Endothelial cell of umbilical vein (primary cell): ENCODE data around the gene DLGAP1. TPM values are rescaled to one million over a fixed set of nuclear protein-coding genes. Genes with fewer than 3 reads are reported as not detected.

Source experiments
- BruUV-seq: library from RNA; stranded (reverse); fragments of 400-500 nt; replicated peaks from 2 replicates; lab custom pipeline; 2021; lab: Mats Ljungman, UMichigan
- CTCF ChIA-PET: fragments of 300-600, 350-600 bp; sonication (Branson Sonifier 250); formaldehyde crosslinking; loops from one replicate; lab custom pipeline; 2021; ENCODE audit warnings: antibody characterized with exemption, inconsistent platforms; lab: Charles Lee
- POLR2A ChIA-PET: fragments of 300-600, 350-600 bp; sonication (Branson Sonifier 250); formaldehyde crosslinking; loops from one replicate; lab custom pipeline; 2021; ENCODE audit warnings: antibody characterized with exemption, inconsistent platforms; lab: Charles Lee
- DNase-seq: peaks from one replicate; pipeline ENCODE4 v3.0.0-alpha.2; 2011; ENCODE audit warnings: low read depth, low spot score
- FAIRE-seq: peaks from 2 replicates; lab custom pipeline; 2011; peaks lifted over from hg19 to GRCh38; lab: Jason Lieb, UNC
- H2AFZ ChIP-seq: 2 replicates; pipeline ENCODE4 v1.6.0; 2012; ENCODE audit warnings: low read depth, low read length, control low read depth, inconsistent platforms
- H3K27ac ChIP-seq: 2 replicates; pipeline ENCODE4 v1.5.1; 2011; ENCODE audit warnings: low read depth, mild to moderate bottlenecking, control low read depth, low read length, moderate library complexity; ENCODE audit not compliant: insufficient read depth
- H3K27me3 ChIP-seq, 2 experiments: 2 replicates each; pipeline versions ENCODE4 v1.6.0 to v1.6.1; 2011; ENCODE audit warnings: low read length in 2 of 2, mixed read lengths in 1 of 2; ENCODE audit not compliant: control insufficient read depth in 2 of 2, insufficient read depth in 2 of 2
- H3K36me3 ChIP-seq, 2 experiments: 2 replicates in 1 of 2; 3 replicates in 1 of 2; pipeline ENCODE4 v1.5.1; 2011; ENCODE audit warnings: low read length in 2 of 2, mild to moderate bottlenecking in 1 of 2, moderate library complexity in 1 of 2; ENCODE audit not compliant: control insufficient read depth in 2 of 2, insufficient read depth in 2 of 2; ENCODE audit errors: extremely low read depth in 1 of 2
- H3K4me1 ChIP-seq: 3 replicates; pipeline ENCODE4 v1.5.1; 2011; ENCODE audit warnings: mild to moderate bottlenecking, low read length; ENCODE audit not compliant: control insufficient read depth, insufficient read depth; ENCODE audit errors: extremely low read depth
- H3K4me2 ChIP-seq: 2 replicates; pipeline ENCODE4 v1.6.1; 2011; ENCODE audit warnings: low read length, control low read depth, mixed read lengths; ENCODE audit not compliant: insufficient read depth
- H3K4me3 ChIP-seq, 3 experiments: fragments of 200-600 bp in 1 of 3; sonication (generic), shearing (Covaris generic) in 1 of 3; replicated peaks in 1 of 3; 2 replicates each; pipeline ENCODE4 v1.5.1; 2011 to 2016; ENCODE audit warnings: control low read depth in 3 of 3, low read length in 3 of 3, mild to moderate bottlenecking in 2 of 3, inconsistent platforms in 1 of 3, low read depth in 1 of 3, moderate library complexity in 1 of 3; ENCODE audit not compliant: insufficient read depth in 1 of 3
- H3K79me2 ChIP-seq: 2 replicates; pipeline ENCODE4 v1.6.0; 2012; ENCODE audit warnings: low read length, inconsistent platforms; ENCODE audit not compliant: control insufficient read depth, insufficient read depth
- H3K9ac ChIP-seq: replicated peaks from 2 replicates; pipeline ENCODE3; 2011; ENCODE audit warnings: low read length, control low read depth; ENCODE audit not compliant: insufficient read depth; ENCODE audit errors: extremely low read depth
- H3K9me1 ChIP-seq: replicated peaks from 3 replicates; pipeline ENCODE4 v1.6.0; 2011; ENCODE audit warnings: mild to moderate bottlenecking, low read length; ENCODE audit not compliant: control insufficient read depth, insufficient read depth; ENCODE audit errors: extremely low read depth
- H3K9me3 ChIP-seq: replicated peaks from 2 replicates; pipeline ENCODE4 v1.5.1; 2012; ENCODE audit warnings: low read length, inconsistent platforms; ENCODE audit not compliant: control insufficient read depth, insufficient read depth
- H4K20me1 ChIP-seq: replicated peaks from 2 replicates; pipeline ENCODE3; 2011; ENCODE audit warnings: mild to moderate bottlenecking, low read length; ENCODE audit not compliant: control insufficient read depth, insufficient read depth; ENCODE audit errors: extremely low read depth
- EZH2 ChIP-seq: IDR thresholded peaks from 2 replicates; pipeline ENCODE4 v1.6.1; 2012; ENCODE audit warnings: borderline replicate concordance, low read depth, mild to moderate bottlenecking, moderate library complexity, low read length, inconsistent platforms; ENCODE audit not compliant: severe bottlenecking
- FOS ChIP-seq: IDR thresholded peaks from 2 replicates; pipeline ENCODE4 v1.6.1; 2011; ENCODE audit warnings: mild to moderate bottlenecking, low read length, moderate library complexity, borderline replicate concordance; ENCODE audit not compliant: insufficient read depth
- GATA2 ChIP-seq: IDR thresholded peaks from 2 replicates; pipeline ENCODE4 v1.7.0; 2011; ENCODE audit warnings: low read depth, mild to moderate bottlenecking, moderate library complexity, mixed read lengths, low read length; ENCODE audit not compliant: insufficient read length, insufficient read depth
- JUN ChIP-seq: IDR thresholded peaks from 2 replicates; pipeline ENCODE4 v1.6.1; 2011; ENCODE audit warnings: borderline replicate concordance, low read depth; ENCODE audit not compliant: insufficient read length, insufficient read depth
- MAX ChIP-seq: IDR thresholded peaks from 2 replicates; pipeline ENCODE4 v1.6.1; 2011; ENCODE audit not compliant: insufficient read depth, insufficient read length
- MYC ChIP-seq: IDR thresholded peaks from one replicate; pipeline ENCODE4 v1.6.1; 2011; ENCODE audit warnings: mild to moderate bottlenecking, low read depth, low read length
- POLR2A ChIP-seq: IDR thresholded peaks from 2 replicates; pipeline ENCODE4 v1.6.1; 2012; ENCODE audit warnings: low read depth, mild to moderate bottlenecking, control low read depth, low read length
- POLR2AphosphoS5 ChIP-seq: IDR thresholded peaks from 2 replicates; pipeline ENCODE4 v1.6.1; 2012; ENCODE audit warnings: low read depth, mild to moderate bottlenecking, control low read depth, low read length, moderate library complexity; ENCODE audit not compliant: insufficient read depth
- dilution Hi-C: fragments of 300-500 bp; cut with MboI; formaldehyde crosslinking; loops from one replicate; pipeline ENCODE4 v1.15.0; 2019; ENCODE audit warnings: low sequenced_read_pairs; ENCODE audit not compliant: extremely low pct_ligation_motif_present
- intact Hi-C: fragments of 100-400 bp; cut with micrococcal nuclease; formaldehyde crosslinking; loops from one replicate; pipeline ENCODE4 v1.10.0; 2022
- polyA plus RNA-seq, 4 experiments: library from polyadenylated mRNA; depleted of rRNA in 3 of 4; stranded (reverse) in 3 of 4; unstranded in 1 of 4; fragments of >200 nt; gene quantifications; 2 replicates each; pipeline versions ENCODE4 v1.2.1 to v1.2.3, GENCODE V29; 2011 to 2012; ENCODE audit warnings: missing spikeins in 1 of 4
- total RNA-seq: library from RNA; stranded (reverse); gene quantifications from 2 replicates; pipeline ENCODE4 v1.2.3, GENCODE V29; 2021
- TF ChIP-seq, protein P1 (sequence below), 2 donors: IDR thresholded peaks; 1 replicate in 1 of 2; 2 replicates in 1 of 2; pipeline ENCODE4 v1.5.1; 2011; ENCODE audit warnings: low read length in 2 of 2, mild to moderate bottlenecking in 2 of 2, moderate library complexity in 2 of 2, control low read depth in 1 of 2, inconsistent platforms in 1 of 2, low read depth in 1 of 2; ENCODE audit not compliant: insufficient read depth in 1 of 2; ENCODE audit errors: extremely low read depth in 1 of 2

The DLGAP1 gene
- total and polyA plus RNA-seq, 2 donors (not counting 3 experiments of a cell fraction or from before 2014, with no cell fraction given) = 0.04 TPM; not detected in 1

DNA sequence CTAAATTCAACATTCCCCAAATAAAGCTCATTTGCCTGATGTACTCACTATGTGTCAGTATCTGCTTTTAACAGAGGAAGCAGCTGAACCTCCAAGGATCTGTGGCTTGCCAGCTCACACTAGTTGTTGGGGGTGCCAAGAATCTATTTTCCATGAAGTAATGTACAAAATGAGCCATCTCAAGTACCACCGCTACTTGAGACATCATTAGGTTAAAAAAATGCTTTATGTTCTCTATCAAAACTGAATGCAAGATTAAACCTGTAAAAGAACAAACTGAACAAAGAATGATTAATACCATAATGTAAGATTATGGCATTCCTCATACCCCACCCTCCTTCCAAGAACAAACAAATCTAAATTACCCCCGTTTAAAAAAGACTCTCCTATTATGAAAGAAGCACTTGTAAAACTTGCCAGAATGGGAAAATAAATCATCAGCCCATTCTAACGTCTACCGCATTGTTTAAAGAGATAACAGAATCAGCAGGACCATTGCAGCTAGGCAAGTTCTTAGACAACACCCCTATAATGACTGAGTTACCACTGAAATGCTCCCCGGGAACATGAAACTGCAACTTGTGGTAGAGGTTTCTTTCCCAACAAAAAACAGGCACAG, 471.6 kb downstream of the DLGAP1 start:
- Histone ChIP-seq H3K9ac (no peak overlapping the region), H2AFZ (no peak overlapping the region), H3K4me1 (no peaks in the 10 kb centered on the region), H3K36me3 (no peaks in the 10 kb centered on the region), H3K79me2 (no peaks in the 10 kb centered on the region), H3K4me2 (no peak overlapping the region), H3K27me3 (no peaks in the 10 kb centered on the region), H3K27ac (no peak overlapping the region), H3K9me3 (no peaks in the 10 kb centered on the region), H3K9me1 (no peaks in the 10 kb centered on the region), H4K20me1 (no peaks in the 10 kb centered on the region), H3K4me3 (no peak overlapping the region)
- intact Hi-C loops (no loop called here), dilution Hi-C loops (no loop called here)
- FAIRE-seq (no peak), DNase-seq (no peak)
- ChIA-PET POLR2A (no interaction called here), CTCF (interaction anchor here (0.8 to 7.0 kb wide), 2 partner anchors 12 to 212 kb away, joined by 4 to 52 read pairs; no protein-coding TSS in a partner anchor)
- no TSS peak for BruUV-seq
- TF ChIP-seq GATA2 = no peak
- no peak for TF ChIP-seq MAX
- TF ChIP-seq EZH2 = no peak
- no peak for TF ChIP-seq MYC
- no peak for TF ChIP-seq POLR2A
- no peak for TF ChIP-seq POLR2AphosphoS5
- TF ChIP-seq, protein P1, sequence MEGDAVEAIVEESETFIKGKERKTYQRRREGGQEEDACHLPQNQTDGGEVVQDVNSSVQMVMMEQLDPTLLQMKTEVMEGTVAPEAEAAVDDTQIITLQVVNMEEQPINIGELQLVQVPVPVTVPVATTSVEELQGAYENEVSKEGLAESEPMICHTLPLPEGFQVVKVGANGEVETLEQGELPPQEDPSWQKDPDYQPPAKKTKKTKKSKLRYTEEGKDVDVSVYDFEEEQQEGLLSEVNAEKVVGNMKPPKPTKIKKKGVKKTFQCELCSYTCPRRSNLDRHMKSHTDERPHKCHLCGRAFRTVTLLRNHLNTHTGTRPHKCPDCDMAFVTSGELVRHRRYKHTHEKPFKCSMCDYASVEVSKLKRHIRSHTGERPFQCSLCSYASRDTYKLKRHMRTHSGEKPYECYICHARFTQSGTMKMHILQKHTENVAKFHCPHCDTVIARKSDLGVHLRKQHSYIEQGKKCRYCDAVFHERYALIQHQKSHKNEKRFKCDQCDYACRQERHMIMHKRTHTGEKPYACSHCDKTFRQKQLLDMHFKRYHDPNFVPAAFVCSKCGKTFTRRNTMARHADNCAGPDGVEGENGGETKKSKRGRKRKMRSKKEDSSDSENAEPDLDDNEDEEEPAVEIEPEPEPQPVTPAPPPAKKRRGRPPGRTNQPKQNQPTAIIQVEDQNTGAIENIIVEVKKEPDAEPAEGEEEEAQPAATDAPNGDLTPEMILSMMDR (IDR thresholded peaks at IDR 0.05; ENCODE audit: extremely low read depth in 1 of 2, insufficient read depth in 1 of 2, low read depth in 1 of 2, low read length in 2 of 2) = no peak
- TF ChIP-seq JUN = no peak
- no peak for TF ChIP-seq FOS
